Stomach (tissue), 4 donors: ENCODE measurements around the gene ZNF649.

Source experiments
- POLR2A ChIP-seq, 4 donors: fragments of 450-650 bp; IDR thresholded peaks; one replicate each; pipeline ENCODE4 v1.6.1; 2016; ENCODE audit warnings: antibody characterized with exemption in 4 of 4, control low read depth in 2 of 4, mild to moderate bottlenecking in 1 of 4, moderate library complexity in 1 of 4
- POLR2AphosphoS5 ChIP-seq, 3 donors: sonication (generic); formaldehyde crosslinking; IDR thresholded peaks; one replicate each; pipeline ENCODE4 v1.6.1; 2016; ENCODE audit warnings: antibody characterized with exemption in 3 of 3
- TF ChIP-seq, protein P1 (sequence below), 7 experiments: fragments of 450-650 bp in 4 of 7; fragments of 200-600 bp in 3 of 7; sonication (generic) in 3 of 7; IDR thresholded peaks; one replicate each; pipeline ENCODE4 v1.5.1; 2016 to 2019; ENCODE audit warnings: antibody characterized with exemption in 7 of 7, control low read depth in 2 of 7, mild to moderate bottlenecking in 1 of 7

DNA sequence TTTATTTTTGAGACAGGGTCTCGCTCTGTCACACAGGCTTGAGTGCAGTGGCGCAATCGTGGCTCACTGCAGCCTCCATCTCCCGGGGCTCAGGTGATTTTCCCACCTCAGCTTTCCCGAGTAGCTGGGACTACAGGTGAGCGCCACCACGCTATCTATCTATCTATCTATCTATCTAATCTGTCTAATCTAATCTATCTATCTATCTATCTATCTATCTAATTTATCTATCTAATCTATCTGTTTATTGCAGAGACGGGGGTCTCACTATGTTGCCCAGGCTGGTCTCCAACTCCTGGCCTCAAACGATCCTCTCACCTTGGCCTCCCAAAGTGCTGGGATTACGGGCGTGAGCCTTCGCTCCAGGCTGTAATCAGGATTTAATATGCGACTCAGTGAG is 23.0 kb upstream of the ZNF649 start:
- TF ChIP-seq, protein P1, sequence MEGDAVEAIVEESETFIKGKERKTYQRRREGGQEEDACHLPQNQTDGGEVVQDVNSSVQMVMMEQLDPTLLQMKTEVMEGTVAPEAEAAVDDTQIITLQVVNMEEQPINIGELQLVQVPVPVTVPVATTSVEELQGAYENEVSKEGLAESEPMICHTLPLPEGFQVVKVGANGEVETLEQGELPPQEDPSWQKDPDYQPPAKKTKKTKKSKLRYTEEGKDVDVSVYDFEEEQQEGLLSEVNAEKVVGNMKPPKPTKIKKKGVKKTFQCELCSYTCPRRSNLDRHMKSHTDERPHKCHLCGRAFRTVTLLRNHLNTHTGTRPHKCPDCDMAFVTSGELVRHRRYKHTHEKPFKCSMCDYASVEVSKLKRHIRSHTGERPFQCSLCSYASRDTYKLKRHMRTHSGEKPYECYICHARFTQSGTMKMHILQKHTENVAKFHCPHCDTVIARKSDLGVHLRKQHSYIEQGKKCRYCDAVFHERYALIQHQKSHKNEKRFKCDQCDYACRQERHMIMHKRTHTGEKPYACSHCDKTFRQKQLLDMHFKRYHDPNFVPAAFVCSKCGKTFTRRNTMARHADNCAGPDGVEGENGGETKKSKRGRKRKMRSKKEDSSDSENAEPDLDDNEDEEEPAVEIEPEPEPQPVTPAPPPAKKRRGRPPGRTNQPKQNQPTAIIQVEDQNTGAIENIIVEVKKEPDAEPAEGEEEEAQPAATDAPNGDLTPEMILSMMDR (IDR thresholded peaks at IDR 0.05), result no peak
- no peak for TF ChIP-seq POLR2A (IDR thresholded peaks at IDR 0.05)
- no peak for TF ChIP-seq POLR2AphosphoS5 (IDR thresholded peaks at IDR 0.05)
